Muscle of leg (tissue), 11 donors: ENCODE measurements around the gene NKX1-2. TPM values are rescaled to one million over a fixed set of nuclear protein-coding genes. Genes with fewer than 3 reads are reported as not detected.
A peak's percentile ranks its signal among the peaks of the same experiment; 100 is the strongest.
"Not testable (repeated sequence)": the region's sequence is repeated elsewhere in the genome, so short reads cannot be mapped to it uniquely, and the experiment has no call there.

Source experiments
- DNase-seq: peaks from one replicate; pipeline ENCODE4 v3.0.0; 2013
- H3K27ac ChIP-seq: one replicate; pipeline ENCODE4 v1.5.1; 2013; ENCODE audit warnings: mild to moderate bottlenecking, low read length, control low read depth
- H3K27me3 ChIP-seq: one replicate; pipeline ENCODE4 v1.6.1; 2013; ENCODE audit warnings: low read length; ENCODE audit not compliant: control insufficient read depth, insufficient read depth
- H3K36me3 ChIP-seq: one replicate; pipeline ENCODE4 v1.6.1; 2013; ENCODE audit warnings: low read length; ENCODE audit not compliant: control insufficient read depth, insufficient read depth
- H3K4me1 ChIP-seq: one replicate; pipeline ENCODE4 v1.6.1; 2013; ENCODE audit warnings: low read length; ENCODE audit not compliant: control insufficient read depth, insufficient read depth
- H3K4me3 ChIP-seq: one replicate; pipeline ENCODE4 v1.5.1; 2013; ENCODE audit warnings: low read length, control low read depth
- H3K9me3 ChIP-seq: replicated peaks from 2 replicates; pipeline ENCODE4 v1.6.1; 2013; ENCODE audit warnings: low read depth, low read length; ENCODE audit not compliant: control insufficient read depth
- WGBS: methylation state at CpG from one replicate; pipeline ENCODE4 v1.1.5; 2013; ENCODE audit warnings: missing lambda C conversion rate; ENCODE audit not compliant: insufficient coverage; 5-methylcytosine and 5-hydroxymethylcytosine counted together
- polyA plus RNA-seq, 8 donors: library from polyadenylated mRNA; unstranded; fragments of 120-200 nt; gene quantifications; one replicate each; pipeline versions ENCODE4 v1.2.1 to v1.2.3, GENCODE V29; 2013; ENCODE audit warnings: inconsistent platforms in 1 of 8, low replicate concordance in 1 of 8; ENCODE audit not compliant: insufficient read length in 8 of 8, insufficient read depth in 1 of 8
- total RNA-seq: library from RNA; stranded (reverse); fragments of 120-200 nt; gene quantifications from one replicate; pipeline ENCODE4 v1.2.4, GENCODE V29; 2013

The NKX1-2 gene
- total and polyA plus RNA-seq, 9 donors, result 0.05 to 0.09 TPM; not detected in 7

DNA sequence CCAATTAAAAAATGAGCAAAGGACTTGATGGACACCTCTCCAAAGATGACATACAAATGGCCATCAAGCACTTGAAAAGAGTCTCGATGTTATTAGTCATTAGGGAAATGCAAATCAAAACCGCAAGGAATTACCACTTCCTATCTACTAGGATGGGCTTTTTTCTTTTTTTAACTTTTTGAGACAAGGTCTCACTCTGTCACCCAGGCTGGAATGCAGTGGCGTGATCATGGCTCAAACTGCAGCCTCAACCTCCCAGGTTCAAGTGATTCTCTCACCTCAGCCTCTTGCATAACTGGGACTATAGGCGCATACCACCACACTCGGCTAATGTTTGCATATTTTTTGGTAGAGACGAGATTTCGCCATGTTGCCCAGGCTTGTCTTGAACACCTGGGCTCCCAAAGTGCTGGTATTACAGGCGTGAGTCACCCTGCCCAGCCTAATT is 13.6 kb downstream of the NKX1-2 start:
- Histone ChIP-seq H3K9me3 (no peaks in the 10 kb centered on the region), H3K36me3 (no peaks in the 10 kb centered on the region), H3K27ac (no peak overlapping the region), H3K4me3 (no peak overlapping the region), H3K4me1 (no peaks in the 10 kb centered on the region), H3K27me3 (peaks cover 2% of the 10 kb centered on the region)
- WGBS, result 79% methylated on average over 6 of the region's 8 CpGs
- DNase-seq, result no peak

DNA sequence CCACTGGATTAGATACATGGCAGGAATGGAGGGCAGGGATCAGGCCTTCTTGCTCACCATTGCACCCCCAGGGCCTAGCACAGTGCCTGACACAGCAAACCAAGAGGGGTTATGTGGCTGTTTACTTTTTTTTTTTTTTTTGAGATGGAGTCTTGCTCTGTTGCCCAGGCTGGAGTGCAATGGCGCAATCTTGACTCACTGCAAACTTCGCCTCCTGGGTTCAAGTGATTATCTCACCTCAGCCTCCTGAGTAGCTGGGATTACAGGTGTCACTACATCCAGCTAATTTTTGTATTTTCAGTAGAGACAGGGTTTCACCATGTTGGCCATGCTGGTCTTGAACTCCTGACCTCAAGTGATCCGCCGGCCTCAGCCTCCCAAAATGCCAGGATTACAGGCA is 14.2 kb downstream of the NKX1-2 start:
- H3K27ac ChIP-seq, H3K9me3 ChIP-seq, H3K4me1 ChIP-seq, H3K27me3 ChIP-seq, DNase-seq, H3K36me3 ChIP-seq, H3K4me3 ChIP-seq: not testable (repeated sequence)
- 100% methylated on average over 1 of the region's 4 CpGs for WGBS

DNA sequence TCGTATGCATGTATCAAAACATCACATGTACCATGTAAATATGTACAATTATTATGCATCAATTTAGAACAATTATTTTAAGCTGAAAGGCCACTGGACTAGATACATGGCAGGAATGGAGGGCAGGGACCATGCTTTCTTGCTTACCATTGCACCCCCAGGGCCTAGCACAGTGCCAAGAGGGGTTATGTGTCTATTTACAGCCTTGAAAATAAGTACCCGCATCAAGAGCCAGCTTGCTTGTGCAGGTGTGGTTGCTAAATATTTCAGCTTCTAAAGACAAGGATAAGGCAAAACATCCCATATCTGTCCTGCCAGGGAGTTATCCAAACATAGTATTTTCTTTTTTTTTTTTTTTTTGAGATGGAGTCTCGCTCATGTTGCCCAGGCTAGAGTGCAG is 16.4 kb downstream of the NKX1-2 start:
- Histone ChIP-seq H3K36me3 (no peaks in the 10 kb centered on the region), H3K4me1 (no peaks in the 10 kb centered on the region), H3K4me3 (no peak overlapping the region), H3K27ac (no peak overlapping the region), H3K27me3 (peaks cover 4% of the 10 kb centered on the region), H3K9me3 (no peaks in the 10 kb centered on the region)
- DNase-seq, result no peak
- WGBS, result 83% methylated on average over 1 of the region's 3 CpGs

DNA sequence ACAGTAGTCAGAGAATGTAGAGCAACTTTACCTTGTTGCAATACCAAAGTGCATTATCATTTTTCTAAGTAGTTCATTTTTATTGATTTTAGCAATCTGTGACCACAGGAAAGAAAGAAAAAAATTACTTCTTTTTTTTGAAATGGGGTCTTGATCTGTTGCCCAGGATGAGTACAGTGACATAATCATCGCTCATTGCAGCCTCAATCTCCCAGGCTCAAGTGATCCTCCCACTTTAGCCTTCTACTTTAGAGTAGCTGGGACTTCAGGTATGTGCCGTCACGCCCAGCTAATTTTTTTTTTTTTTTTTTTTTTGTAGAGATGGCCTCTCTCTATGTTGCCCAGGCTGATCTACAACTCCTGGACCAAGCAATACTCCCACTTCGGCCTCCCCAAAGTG is 19.8 kb downstream of the NKX1-2 start:
- no peak for DNase-seq
- no CpG with 5 or more reads among the region's 4 CpGs for WGBS
- Histone ChIP-seq H3K36me3 (no peaks in the 10 kb centered on the region), H3K4me3 (no peak overlapping the region), H3K4me1 (no peaks in the 10 kb centered on the region), H3K9me3 (no peaks in the 10 kb centered on the region), H3K27ac (no peak overlapping the region), H3K27me3 (peaks cover 13% of the 10 kb centered on the region)

DNA sequence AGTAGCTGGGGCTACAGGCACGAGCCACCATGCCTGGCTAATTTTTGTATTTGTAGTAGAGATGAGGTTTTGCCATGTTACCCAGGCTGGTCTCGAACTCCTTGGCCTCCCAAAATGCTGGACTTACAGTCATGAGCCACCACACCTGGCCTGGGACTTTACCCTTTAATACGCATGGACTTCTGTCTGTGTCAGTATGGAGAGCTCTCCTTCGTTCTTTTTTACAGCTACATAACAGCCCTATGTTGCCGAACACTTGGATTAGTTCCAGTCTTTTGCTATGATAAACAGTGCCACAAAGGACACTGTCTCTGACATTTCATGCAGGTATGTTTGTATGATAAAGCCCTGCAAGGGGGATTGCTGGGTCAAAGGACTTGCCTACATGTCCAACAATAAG is 20.3 kb downstream of the NKX1-2 start:
- WGBS, result 65% methylated on average over 2 of the region's 5 CpGs
- DNase-seq, result no peak
- Histone ChIP-seq H3K27me3 (peaks cover 15% of the 10 kb centered on the region), H3K36me3 (no peaks in the 10 kb centered on the region), H3K27ac (no peak overlapping the region), H3K9me3 (no peaks in the 10 kb centered on the region), H3K4me1 (no peaks in the 10 kb centered on the region), H3K4me3 (no peak overlapping the region)

DNA sequence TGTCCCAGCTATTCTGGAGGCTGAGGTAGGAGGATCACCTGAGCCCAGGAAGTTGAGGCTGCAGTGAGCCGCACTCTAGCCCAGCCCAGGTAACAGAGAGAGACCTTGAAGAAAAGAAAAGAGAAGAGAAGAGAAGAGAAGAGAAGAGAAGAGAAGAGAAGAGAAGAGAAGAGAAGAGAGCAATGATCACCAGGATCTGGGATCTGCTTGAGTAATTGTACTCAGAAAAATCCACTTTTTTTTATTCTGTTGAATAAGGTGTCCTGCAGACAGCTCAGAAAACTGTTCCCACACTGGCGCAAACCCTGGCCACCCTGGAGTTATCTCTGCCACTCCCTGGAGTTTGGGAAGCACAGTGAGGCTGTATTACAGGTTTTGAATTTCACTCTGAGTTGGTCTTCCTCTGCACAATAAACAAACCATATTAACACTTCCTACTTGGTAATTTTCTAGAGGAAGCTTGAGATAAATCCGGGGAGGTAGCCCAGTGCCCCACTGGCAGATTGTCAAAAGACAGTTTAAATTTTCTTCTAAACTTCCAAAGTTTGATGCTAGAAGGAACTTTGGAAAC is 21.5 kb downstream of the NKX1-2 start:
- no peak overlapping the region for H3K27ac ChIP-seq
- H3K4me3 ChIP-seq, result no peak overlapping the region
- no peaks in the 10 kb centered on the region for H3K4me1 ChIP-seq
- DNase-seq, result no peak
- 100% methylated on average over 1 of the region's 3 CpGs for WGBS
- no peaks in the 10 kb centered on the region for H3K9me3 ChIP-seq
- peaks cover 20% of the 10 kb centered on the region for H3K27me3 ChIP-seq
- H3K36me3 ChIP-seq, result no peaks in the 10 kb centered on the region

DNA sequence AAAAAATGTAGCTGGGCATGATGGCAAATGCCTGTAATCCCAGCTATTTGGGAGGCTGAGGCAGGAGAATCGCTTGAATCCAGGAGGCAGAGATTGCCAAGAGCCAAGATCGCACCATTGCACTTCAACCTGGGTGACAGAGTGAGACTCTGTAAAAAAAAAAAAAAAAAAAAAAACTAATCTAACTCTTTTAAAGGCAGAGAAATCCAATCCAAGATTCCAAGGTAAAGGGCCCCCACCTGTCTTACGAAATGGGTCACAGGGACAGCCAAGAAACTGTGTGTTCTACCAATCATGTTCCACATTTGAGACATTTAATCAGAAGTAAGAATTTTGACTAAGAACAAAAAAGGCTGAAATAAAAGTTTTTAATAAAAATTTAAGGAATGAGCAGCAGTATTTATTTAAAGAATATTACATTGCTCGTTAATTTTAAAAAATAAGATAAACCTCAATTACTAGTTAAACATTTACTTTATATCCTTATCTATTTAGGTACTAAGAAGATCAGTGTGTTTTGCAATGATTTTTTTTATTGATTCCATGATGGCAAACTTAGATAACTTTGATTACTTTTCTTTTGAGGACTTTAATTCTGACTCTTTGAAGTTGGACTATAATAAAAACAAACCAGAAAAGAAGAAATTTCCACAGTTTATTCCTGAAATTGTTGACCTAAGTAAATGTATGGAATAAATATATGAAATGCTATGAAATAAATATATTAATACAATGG is 24.4 kb downstream of the NKX1-2 start:
- H3K4me1 ChIP-seq, result no peaks in the 10 kb centered on the region
- DNase-seq, result no peak
- no CpG with 5 or more reads among the region's 4 CpGs for WGBS
- no peak overlapping the region for H3K27ac ChIP-seq
- no peak overlapping the region for H3K4me3 ChIP-seq
- H3K27me3 ChIP-seq, result peaks cover 39% of the 10 kb centered on the region
- no peaks in the 10 kb centered on the region for H3K36me3 ChIP-seq
- no peaks in the 10 kb centered on the region for H3K9me3 ChIP-seq

DNA sequence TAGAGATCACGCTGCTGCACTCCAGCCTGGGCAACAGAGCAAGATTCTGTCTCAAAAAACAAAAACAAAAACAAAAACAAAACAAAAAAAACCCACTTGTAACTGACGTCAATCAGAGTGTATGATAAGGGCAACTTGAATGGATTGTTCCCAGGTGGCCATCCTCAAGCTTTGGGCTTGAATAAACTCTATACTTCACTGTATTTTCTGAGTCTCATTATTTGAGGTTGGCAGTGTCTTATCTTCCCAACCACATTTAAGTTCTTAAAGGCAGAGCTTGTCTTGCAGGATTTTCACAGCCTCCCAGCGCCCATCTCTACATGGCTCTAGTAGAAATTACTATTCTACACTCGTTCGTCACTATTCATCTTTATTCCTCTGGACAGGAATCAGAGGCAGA is 26.0 kb downstream of the NKX1-2 start:
- no peak for DNase-seq

DNA sequence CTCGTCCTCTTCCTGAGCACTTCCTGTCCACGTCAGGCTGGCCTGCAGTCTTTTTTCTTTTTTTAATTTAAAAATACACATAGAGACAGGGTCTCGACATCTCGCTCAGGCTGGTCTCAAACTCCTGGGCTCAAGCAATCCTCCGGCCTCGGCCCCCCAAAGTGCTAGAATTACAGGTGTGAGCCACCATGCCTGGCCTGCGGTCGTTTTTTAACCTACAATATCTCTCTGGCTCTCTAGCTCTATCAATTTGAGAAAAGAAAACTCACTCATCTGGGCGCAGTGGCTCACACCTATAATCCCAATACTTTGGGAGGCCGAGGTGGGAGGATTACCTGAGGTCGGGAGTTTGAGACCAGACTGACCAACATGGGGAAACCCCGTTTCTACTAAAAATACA is 27.1 kb downstream of the NKX1-2 start:
- no peak for DNase-seq
- H3K4me3 ChIP-seq, result no peak overlapping the region

More for the DNA sequence above, 26.0 kb downstream of the NKX1-2 start:
- H3K27me3 ChIP-seq, result peaks cover 46% of the 10 kb centered on the region
- H3K27ac ChIP-seq, result no peak overlapping the region
- no CpG with 5 or more reads among the region's 5 CpGs for WGBS
- H3K36me3 ChIP-seq, result no peaks in the 10 kb centered on the region
- H3K4me3 ChIP-seq, result no peak overlapping the region
- no peaks in the 10 kb centered on the region for H3K9me3 ChIP-seq
- H3K4me1 ChIP-seq, result peaks cover 4% of the 10 kb centered on the region

DNA sequence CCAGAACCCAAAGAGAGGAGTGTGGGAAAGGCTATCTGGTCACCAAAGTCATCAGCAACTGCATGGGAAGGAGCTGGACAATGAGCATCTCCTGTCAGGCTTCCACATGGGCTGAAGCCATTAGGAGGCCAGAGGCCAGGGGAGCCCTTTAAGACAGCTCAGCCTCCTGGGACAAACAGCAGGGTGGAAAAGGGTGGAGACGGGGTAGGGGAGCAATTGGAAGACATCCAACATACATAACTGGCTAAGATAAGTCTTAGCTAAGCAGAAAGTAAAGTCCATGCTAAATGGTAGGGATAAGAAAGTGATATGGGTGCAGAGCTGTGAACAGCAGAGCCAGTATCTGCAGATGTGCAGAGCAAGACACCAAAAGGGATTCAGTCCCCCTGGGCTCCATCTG is 29.6 kb downstream of the NKX1-2 start:
- no peaks in the 10 kb centered on the region for H3K9me3 ChIP-seq
- peaks cover 36% of the 10 kb centered on the region for H3K27me3 ChIP-seq
- no CpG with 5 or more reads among the region's 1 CpG for WGBS
- no peak overlapping the region for H3K27ac ChIP-seq
- DNase-seq, result peak; percentile 16
- H3K36me3 ChIP-seq, result no peaks in the 10 kb centered on the region
- peaks cover 16% of the 10 kb centered on the region for H3K4me1 ChIP-seq
- no peak overlapping the region for H3K4me3 ChIP-seq

More for the DNA sequence above, 27.1 kb downstream of the NKX1-2 start:
- no peaks in the 10 kb centered on the region for H3K36me3 ChIP-seq
- H3K27ac ChIP-seq, result no peak overlapping the region
- no peaks in the 10 kb centered on the region for H3K9me3 ChIP-seq
- H3K27me3 ChIP-seq, result peaks cover 42% of the 10 kb centered on the region
- WGBS, result 76% methylated on average over 6 of the region's 12 CpGs
- H3K4me1 ChIP-seq, result peaks cover 9% of the 10 kb centered on the region
